SJCRH30 (cell line): ENCODE data around the gene LRRC17. TPM values are rescaled to one million over a fixed set of nuclear protein-coding genes. Genes with fewer than 3 reads are reported as not detected.

Source experiments
- DNase-seq, 2 experiments: peaks; one replicate each; pipeline ENCODE4 v3.0.0-alpha.2; 2015 to 2020
- H3K27ac ChIP-seq: fragments of 250-450 bp; sonication (Bioruptor Pico); 2 replicates; pipeline ENCODE4 v1.5.1; 2020; ENCODE audit warnings: mild to moderate bottlenecking, moderate library complexity
- H3K27me3 ChIP-seq: fragments of 250-450 bp; sonication (Bioruptor Pico); 2 replicates; pipeline ENCODE4 v1.5.1; 2020; ENCODE audit warnings: mild to moderate bottlenecking, moderate library complexity
- H3K36me3 ChIP-seq: fragments of 250-450 bp; sonication (Bioruptor Pico); 2 replicates; pipeline ENCODE4 v1.5.1; 2020; ENCODE audit warnings: mild to moderate bottlenecking, moderate library complexity
- H3K4me1 ChIP-seq: fragments of 250-450 bp; sonication (Bioruptor Pico); 2 replicates; pipeline ENCODE4 v1.5.1; 2020; ENCODE audit warnings: mild to moderate bottlenecking, moderate library complexity
- H3K4me3 ChIP-seq: fragments of 250-450 bp; sonication (Bioruptor Pico); 2 replicates; pipeline ENCODE4 v1.5.1; 2020; ENCODE audit warnings: mild to moderate bottlenecking, moderate library complexity
- H3K9me3 ChIP-seq: fragments of 250-450 bp; sonication (Bioruptor Pico); replicated peaks from 2 replicates; pipeline ENCODE4 v1.5.1; 2020; ENCODE audit warnings: mild to moderate bottlenecking, moderate library complexity
- total RNA-seq: library from RNA; depleted of rRNA; stranded (reverse); fragments of >200 nt; shearing (Covaris generic); gene quantifications from 2 replicates; pipeline ENCODE4 v1.2.3, GENCODE V29; 2014; rRNA removed

The LRRC17 gene
- 67.1 and 71.2 TPM in 2 replicates for total RNA-seq

GRCh38 chr7:102912742-102913141, at the start of gene LRRC17:
Gene LRRC17, plus strand, starts transcription at chr7:102913000. Its CDS starts 20,914 bp downstream, at chr7:102933914.
- Histone ChIP-seq H3K27ac (peak within 1 kb of the TSS; percentile 67), H3K9me3 (peaks cover 7% of the 10 kb centered on the region; the same call in 1 of the 2 replicates)

GRCh38 chr7:102864958-102865357, 47.8 kb upstream of the LRRC17 start:
- no peak for DNase-seq

More at GRCh38 chr7:102912742-102913141, at the start of gene LRRC17:
- Histone ChIP-seq H3K27me3 (no peaks in the 10 kb centered on the region), H3K36me3 (no peaks in the 10 kb centered on the region), H3K4me1 (peaks cover 38% of the 10 kb centered on the region), H3K4me3 (peak within 1 kb of the TSS; percentile 58)
- DNase-seq = peak; percentile 95 to 99

DNA sequence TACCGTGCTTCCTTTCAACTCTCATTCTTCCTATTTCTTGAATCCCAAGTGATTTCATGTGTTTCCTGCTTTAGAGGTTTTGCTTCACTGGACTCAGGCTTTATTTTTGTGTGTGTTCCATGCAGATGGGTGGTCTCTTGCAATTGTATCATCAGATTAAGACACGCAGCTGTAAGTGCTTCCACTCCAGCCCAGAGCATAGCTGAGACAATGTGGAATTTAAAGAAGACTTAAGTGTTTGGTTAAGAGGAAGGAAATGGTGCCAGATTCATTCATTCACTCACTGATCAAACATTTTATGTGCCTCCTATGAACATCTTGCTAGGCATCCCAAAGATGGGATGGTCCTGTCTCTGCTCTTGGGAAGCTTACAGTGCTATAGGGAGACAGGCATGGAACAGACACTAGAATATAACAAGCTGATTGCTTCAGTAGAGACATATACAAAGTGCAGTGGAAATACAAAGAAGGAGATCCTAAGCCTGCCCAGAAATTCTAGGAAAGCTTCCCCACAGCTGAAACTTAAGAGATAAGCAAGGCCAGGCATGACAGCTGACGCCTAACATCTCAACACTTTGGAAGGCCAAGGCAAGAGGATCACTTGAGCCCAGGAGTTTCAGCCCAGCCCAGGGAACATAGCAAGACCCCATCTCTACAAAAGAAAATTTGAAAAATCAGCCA, 46.1 kb upstream of the LRRC17 start:
- Histone ChIP-seq H3K4me1 (peaks cover 15% of the 10 kb centered on the region), H3K27me3 (no peaks in the 10 kb centered on the region), H3K4me3 (no peak overlapping the region), H3K9me3 (no peaks in the 10 kb centered on the region; the same call in 1 of the 2 replicates), H3K36me3 (no peaks in the 10 kb centered on the region), H3K27ac (peak overlapping the region; percentile 32)
- DNase-seq = peak in 1 of 2 experiments; percentile 61

More at GRCh38 chr7:102864958-102865357, 47.8 kb upstream of the LRRC17 start:
- Histone ChIP-seq H3K9me3 (no peaks in the 10 kb centered on the region; the same call in 1 of the 2 replicates), H3K4me3 (no peak overlapping the region), H3K36me3 (no peaks in the 10 kb centered on the region), H3K27ac (no peak overlapping the region), H3K27me3 (no peaks in the 10 kb centered on the region), H3K4me1 (peaks cover 28% of the 10 kb centered on the region)

GRCh38 chr7:102869195-102869594, 43.6 kb upstream of the LRRC17 start:
- Histone ChIP-seq H3K27me3 (no peaks in the 10 kb centered on the region), H3K4me3 (no peak overlapping the region), H3K36me3 (no peaks in the 10 kb centered on the region), H3K9me3 (no peaks in the 10 kb centered on the region; the same call in 1 of the 2 replicates), H3K4me1 (peaks cover 40% of the 10 kb centered on the region), H3K27ac (no peak overlapping the region)
- no peak for DNase-seq

GRCh38 chr7:102872460-102872859, 40.3 kb upstream of the LRRC17 start:
- Histone ChIP-seq H3K27ac (peak overlapping the region; percentile 86), H3K36me3 (no peaks in the 10 kb centered on the region), H3K27me3 (no peaks in the 10 kb centered on the region), H3K9me3 (no peaks in the 10 kb centered on the region), H3K4me1 (peaks cover 50% of the 10 kb centered on the region), H3K4me3 (no peak overlapping the region)
- peak in 1 of 2 experiments; percentile 37 for DNase-seq

GRCh38 chr7:102873470-102874165, 39.2 kb upstream of the LRRC17 start:
- Histone ChIP-seq H3K27me3 (no peaks in the 10 kb centered on the region), H3K36me3 (no peaks in the 10 kb centered on the region), H3K4me3 (no peak overlapping the region), H3K9me3 (no peaks in the 10 kb centered on the region), H3K27ac (peak overlapping the region; percentile 86), H3K4me1 (peaks cover 50% of the 10 kb centered on the region)
- DNase-seq = no peak

- Histone ChIP-seq H3K4me1 (peaks cover 50% of the 10 kb centered on the region), H3K27ac (peak overlapping the region; percentile 86), H3K36me3 (no peaks in the 10 kb centered on the region), H3K9me3 (no peaks in the 10 kb centered on the region), H3K27me3 (no peaks in the 10 kb centered on the region), H3K4me3 (no peak overlapping the region)
- DNase-seq = peak; percentile 73 to 91
Observed at GRCh38 chr7:102874166-102874829, 38.5 kb upstream of the LRRC17 start.

DNA sequence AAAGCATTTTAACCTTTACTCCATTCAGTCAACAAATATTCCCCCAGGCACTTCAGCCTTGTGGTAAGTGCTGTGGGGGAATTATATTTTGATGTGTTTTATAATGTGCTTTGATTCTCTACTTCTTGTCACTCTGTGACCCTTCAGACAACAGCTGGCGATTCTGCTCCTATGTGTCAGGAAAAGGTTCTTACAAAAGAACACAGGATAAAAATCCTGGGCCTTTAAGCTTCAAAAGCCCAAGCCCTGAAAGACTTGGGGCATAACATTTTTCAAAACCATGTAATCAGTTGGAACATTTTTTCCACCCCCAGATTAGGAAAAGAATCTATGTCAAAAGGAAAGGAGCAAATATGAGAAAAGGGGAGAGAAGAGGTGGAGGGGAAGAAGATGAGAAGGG, 37.8 kb upstream of the LRRC17 start:
- Histone ChIP-seq H3K9me3 (no peaks in the 10 kb centered on the region), H3K27ac (peak overlapping the region; percentile 86), H3K27me3 (no peaks in the 10 kb centered on the region), H3K4me3 (no peak overlapping the region), H3K36me3 (no peaks in the 10 kb centered on the region), H3K4me1 (peaks cover 50% of the 10 kb centered on the region)
- DNase-seq = peak; percentile 65 to 75

- H3K4me1 ChIP-seq = peaks cover 50% of the 10 kb centered on the region
- no peaks in the 10 kb centered on the region; the same call in 1 of the 2 replicates for H3K9me3 ChIP-seq
- H3K27me3 ChIP-seq = no peaks in the 10 kb centered on the region
- DNase-seq = peak; percentile 74 to 75
- no peak overlapping the region for H3K4me3 ChIP-seq
- H3K36me3 ChIP-seq = no peaks in the 10 kb centered on the region
- peak overlapping the region; percentile 86 for H3K27ac ChIP-seq
Observed at GRCh38 chr7:102875700-102876295, 37.0 kb upstream of the LRRC17 start.

DNA sequence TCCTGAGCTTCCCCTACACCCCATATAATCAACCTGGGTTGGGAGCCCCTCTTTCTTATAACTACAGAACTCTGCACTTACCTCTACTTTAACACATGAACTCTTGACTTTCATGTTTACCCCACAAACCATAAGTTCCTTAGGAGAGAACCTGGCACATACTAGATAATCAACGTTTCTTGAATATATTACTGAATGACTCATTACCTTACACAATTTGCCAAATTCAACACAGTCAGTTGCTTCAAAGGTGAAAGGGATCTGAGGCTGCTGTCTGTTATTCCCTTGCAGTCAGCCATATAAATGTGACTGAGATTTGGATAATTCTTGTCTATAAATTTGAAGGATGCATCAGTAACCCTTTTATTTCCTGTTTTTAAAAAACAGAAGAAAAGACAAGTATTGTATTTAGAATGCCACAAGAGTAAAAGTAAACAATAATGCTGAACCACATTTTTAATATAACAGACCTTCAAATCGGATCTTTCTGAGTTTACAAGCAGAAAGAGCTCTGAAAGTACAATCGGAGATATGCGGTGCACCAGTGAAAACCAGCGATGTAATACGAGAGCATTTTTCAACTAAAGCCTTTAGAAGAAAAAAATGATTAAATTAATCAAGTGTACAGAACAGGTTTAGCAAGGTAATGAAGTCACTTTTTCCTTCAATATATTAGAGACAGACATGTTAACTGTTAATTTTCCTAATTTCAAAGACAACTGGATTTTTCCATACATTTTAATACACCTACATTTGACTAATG, 29.5 kb upstream of the LRRC17 start:
- Histone ChIP-seq H3K27me3 (no peaks in the 10 kb centered on the region), H3K4me3 (no peak overlapping the region), H3K4me1 (peaks cover 9% of the 10 kb centered on the region), H3K27ac (no peak overlapping the region), H3K36me3 (no peaks in the 10 kb centered on the region), H3K9me3 (peaks cover 6% of the 10 kb centered on the region)
- DNase-seq = no peak

DNA sequence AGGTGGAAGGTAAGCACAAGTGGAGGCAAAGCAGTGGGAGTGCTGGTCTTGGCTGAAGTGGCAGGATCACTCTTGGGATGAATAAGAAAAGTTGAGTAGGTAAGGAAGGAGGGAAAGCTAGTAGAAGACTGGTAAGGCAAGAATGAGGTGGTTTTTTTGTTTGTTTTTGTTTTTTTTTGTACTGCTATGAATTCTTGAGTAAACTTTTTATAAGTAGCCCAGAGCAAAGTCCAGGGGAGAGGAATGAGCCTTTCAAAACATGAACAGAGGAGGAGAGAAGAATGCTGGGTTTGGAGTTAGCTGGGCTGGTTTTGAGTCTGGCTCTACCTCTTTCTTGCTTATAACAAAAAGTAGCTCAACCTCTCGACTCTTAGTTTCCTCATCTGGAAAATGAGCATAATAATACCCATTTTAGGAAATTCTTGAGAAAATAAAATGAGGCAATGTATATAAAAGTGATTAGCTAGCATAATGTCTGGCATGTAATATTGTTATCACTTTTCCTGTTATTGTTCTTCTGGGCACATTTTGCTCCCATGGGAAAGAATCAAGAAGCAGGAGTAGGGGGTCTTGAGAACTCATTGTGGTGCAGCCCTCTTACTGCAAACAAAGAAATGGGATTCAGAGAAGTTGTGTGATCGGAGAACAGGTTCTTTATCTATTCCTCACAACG, 24.1 kb upstream of the LRRC17 start:
- H3K9me3 ChIP-seq = peaks cover 6% of the 10 kb centered on the region; the same call in 1 of the 2 replicates
- H3K4me3 ChIP-seq = no peak overlapping the region
- H3K27ac ChIP-seq = no peak overlapping the region
- H3K36me3 ChIP-seq = no peaks in the 10 kb centered on the region
- H3K27me3 ChIP-seq = no peaks in the 10 kb centered on the region
- DNase-seq = no peak
- H3K4me1 ChIP-seq = peaks cover 19% of the 10 kb centered on the region

GRCh38 chr7:102889851-102890250, 22.9 kb upstream of the LRRC17 start:
- no peak for DNase-seq
- Histone ChIP-seq H3K27ac (no peak overlapping the region), H3K9me3 (peaks cover 4% of the 10 kb centered on the region; the same call in 1 of the 2 replicates), H3K36me3 (no peaks in the 10 kb centered on the region), H3K27me3 (no peaks in the 10 kb centered on the region), H3K4me3 (no peak overlapping the region), H3K4me1 (peaks cover 17% of the 10 kb centered on the region)

DNA sequence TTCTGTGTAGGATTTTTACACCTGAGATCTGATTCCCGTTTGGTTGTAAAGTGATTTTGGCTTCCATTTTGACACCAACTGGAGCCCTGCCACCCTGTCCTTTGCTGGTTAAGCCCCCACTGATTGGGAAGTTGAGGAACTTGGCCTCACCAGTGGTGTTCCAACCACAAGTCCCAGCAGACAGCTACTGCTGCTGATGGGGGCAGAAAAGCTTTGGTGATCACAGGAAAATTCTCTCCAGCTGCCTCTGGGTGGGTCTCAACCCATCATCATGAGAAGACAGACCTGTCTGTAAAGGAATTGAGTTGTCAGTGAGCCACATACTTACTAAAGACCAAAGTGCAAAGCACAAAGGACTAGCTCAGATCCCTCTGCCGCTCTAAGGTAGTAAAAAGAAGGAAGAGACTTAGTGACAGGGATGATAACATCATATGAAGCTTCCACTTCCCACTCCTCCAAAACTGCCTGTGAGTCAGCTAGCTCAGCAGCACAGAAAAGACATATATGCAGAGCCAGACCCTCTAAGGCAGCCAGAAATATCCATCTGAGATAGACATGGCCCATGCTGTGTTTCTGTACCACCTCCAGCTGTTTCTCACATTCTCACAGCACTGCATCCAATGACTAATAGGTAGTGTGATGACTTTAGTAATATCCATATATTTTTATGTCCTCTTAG, 22.4 kb upstream of the LRRC17 start:
- DNase-seq = peak in 1 of 2 experiments; percentile 34
- Histone ChIP-seq H3K27ac (no peak overlapping the region; the same call in 1 of the 2 replicates), H3K4me3 (no peak overlapping the region), H3K27me3 (no peaks in the 10 kb centered on the region), H3K9me3 (peaks cover 4% of the 10 kb centered on the region; the same call in 1 of the 2 replicates), H3K4me1 (peaks cover 17% of the 10 kb centered on the region), H3K36me3 (no peaks in the 10 kb centered on the region)
